ENCODE data around the gene C11orf16.

The C11orf16 gene

GRCh38 chr11:8930456-8931175 lies 2.1 kb downstream of the C11orf16 start:
- peaks cover 3% of the 10 kb centered on the region for H3K36me3 ChIP-seq

DNA sequence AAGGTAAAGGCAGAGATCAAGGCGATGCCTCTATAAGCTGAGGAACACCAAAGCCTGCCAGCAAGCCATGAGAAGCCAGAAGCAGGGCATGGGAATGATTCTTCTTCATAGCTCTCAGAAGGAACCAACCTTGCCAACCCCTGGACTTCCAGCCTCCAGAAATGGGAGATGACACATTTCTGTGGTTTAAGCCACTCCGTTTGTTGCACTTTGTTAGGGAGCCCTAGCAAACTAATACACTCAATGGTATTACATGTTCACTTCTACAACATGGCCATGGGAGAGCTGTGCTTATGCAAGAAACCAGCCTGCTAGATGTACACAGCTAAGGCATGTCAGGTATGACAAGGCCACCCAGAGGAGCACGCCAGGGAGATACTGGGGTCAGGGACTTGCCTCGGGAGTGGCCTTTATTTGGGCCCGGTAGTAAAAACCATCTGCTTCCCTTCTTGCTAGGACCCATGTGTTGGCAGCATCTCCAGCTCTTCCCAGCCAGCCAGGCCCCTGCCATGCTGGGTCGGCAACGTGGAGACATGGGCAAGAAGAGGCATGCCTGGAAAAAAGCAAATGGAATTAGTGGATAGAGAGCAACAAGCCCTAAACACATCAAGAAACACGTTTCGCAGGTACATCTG lies 3.6 kb downstream of the C11orf16 start:
- Histone ChIP-seq H3K4me3 (ENCODE audit: low read depth, low read length) (no peak overlapping the region), H3K9me3 (ENCODE audit: severe bottlenecking) (no peaks in the 10 kb centered on the region), H3K27me3 (ENCODE audit: insufficient read depth, low read depth, severe bottlenecking) (no peaks in the 10 kb centered on the region), H3K27ac (no peak overlapping the region), H3K36me3 (peaks cover 9% of the 10 kb centered on the region)
- no peak for DNase-seq
- TF ChIP-seq CTCF (IDR thresholded peaks at IDR 0.05; ENCODE audit: low read depth, low read length), result no peak

More at GRCh38 chr11:8930456-8931175, 2.1 kb downstream of the C11orf16 start:
- H3K4me3 ChIP-seq (ENCODE audit: low read depth, low read length), result no peak overlapping the region
- no peak for TF ChIP-seq CTCF (IDR thresholded peaks at IDR 0.05; ENCODE audit: low read depth, low read length)
- no peak overlapping the region for H3K27ac ChIP-seq
- H3K9me3 ChIP-seq (ENCODE audit: severe bottlenecking), result no peaks in the 10 kb centered on the region
- DNase-seq, result no peak
- H3K27me3 ChIP-seq (ENCODE audit: insufficient read depth, low read depth, severe bottlenecking), result no peaks in the 10 kb centered on the region

- no peak for TF ChIP-seq CTCF (IDR thresholded peaks at IDR 0.05; ENCODE audit: low read depth, low read length)
- no peaks in the 10 kb centered on the region for H3K27me3 ChIP-seq (ENCODE audit: insufficient read depth, low read depth, severe bottlenecking)
- no peak for DNase-seq
- H3K4me3 ChIP-seq (ENCODE audit: low read depth, low read length), result no peak overlapping the region
- H3K9me3 ChIP-seq (ENCODE audit: severe bottlenecking), result no peaks in the 10 kb centered on the region
- peaks cover 12% of the 10 kb centered on the region for H3K36me3 ChIP-seq
- no peak overlapping the region for H3K27ac ChIP-seq
Observed at GRCh38 chr11:8928205-8928604, 4.5 kb downstream of the C11orf16 start.

DNA sequence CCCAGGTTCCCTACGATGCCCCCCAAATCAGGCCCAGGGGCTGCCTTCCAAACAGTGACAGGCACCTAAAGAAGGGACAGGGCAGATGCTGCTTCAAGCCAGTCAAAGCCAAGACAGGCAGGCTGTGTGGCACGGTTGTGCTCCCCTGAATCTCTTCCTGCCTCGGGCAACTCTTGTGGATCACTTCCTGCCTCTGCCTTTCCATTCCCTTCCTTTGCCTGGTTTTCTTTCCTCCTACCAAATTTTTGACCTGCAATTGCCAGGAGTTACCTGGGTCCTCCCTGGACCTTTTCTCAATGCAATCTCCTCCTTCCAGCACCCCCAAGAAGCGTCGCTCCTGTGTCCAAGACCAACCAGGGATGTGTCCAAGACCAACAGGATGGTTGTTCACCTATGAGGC lies 5.5 kb downstream of the C11orf16 start:
- no peak overlapping the region for H3K4me3 ChIP-seq (ENCODE audit: low read depth, low read length)
- H3K36me3 ChIP-seq, result peaks cover 18% of the 10 kb centered on the region
- H3K27ac ChIP-seq, result no peak overlapping the region
- TF ChIP-seq CTCF (IDR thresholded peaks at IDR 0.05; ENCODE audit: low read depth, low read length), result no peak
- no peaks in the 10 kb centered on the region for H3K9me3 ChIP-seq (ENCODE audit: severe bottlenecking)
- H3K27me3 ChIP-seq (ENCODE audit: insufficient read depth, low read depth, severe bottlenecking), result no peaks in the 10 kb centered on the region
- no peak for DNase-seq

DNA sequence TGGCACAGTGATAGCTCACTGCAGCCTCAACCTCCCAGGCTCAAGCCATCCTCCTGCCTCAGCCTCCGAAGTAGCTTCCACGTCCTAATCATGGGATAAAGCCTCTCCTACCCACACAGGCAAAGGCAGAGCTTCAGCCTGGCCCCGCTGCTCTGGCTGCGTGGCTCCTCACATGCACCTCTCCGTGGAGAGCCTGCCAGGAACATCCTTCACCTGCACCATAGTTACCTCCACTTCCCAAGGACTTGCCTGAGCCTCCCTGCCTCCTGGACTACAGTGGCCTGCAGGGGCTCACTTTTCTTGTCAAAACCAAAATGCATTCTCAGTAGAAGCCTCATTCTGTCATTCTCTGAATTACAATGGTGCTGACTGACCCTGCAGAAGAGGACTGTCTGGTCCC lies 6.5 kb downstream of the C11orf16 start:
- no peaks in the 10 kb centered on the region for H3K9me3 ChIP-seq (ENCODE audit: severe bottlenecking)
- DNase-seq, result no peak
- no peak overlapping the region for H3K27ac ChIP-seq
- H3K36me3 ChIP-seq, result peaks cover 28% of the 10 kb centered on the region
- H3K4me3 ChIP-seq (ENCODE audit: low read depth, low read length), result no peak overlapping the region
- no peaks in the 10 kb centered on the region for H3K27me3 ChIP-seq (ENCODE audit: insufficient read depth, low read depth, severe bottlenecking)
- TF ChIP-seq CTCF (IDR thresholded peaks at IDR 0.05; ENCODE audit: low read depth, low read length), result no peak

Data from WERI-Rb-1 (cell line).